ENCODE data around the gene FAM43B. TPM values are rescaled to one million over a fixed set of nuclear protein-coding genes. Genes with fewer than 3 reads are reported as not detected.
A peak's percentile ranks its signal among the peaks of the same experiment; 100 is the strongest.
"Not testable (repeated sequence)": the region's sequence is repeated elsewhere in the genome, so short reads cannot be mapped to it uniquely, and the experiment has no call there.

Gene FAM43B, protein sequence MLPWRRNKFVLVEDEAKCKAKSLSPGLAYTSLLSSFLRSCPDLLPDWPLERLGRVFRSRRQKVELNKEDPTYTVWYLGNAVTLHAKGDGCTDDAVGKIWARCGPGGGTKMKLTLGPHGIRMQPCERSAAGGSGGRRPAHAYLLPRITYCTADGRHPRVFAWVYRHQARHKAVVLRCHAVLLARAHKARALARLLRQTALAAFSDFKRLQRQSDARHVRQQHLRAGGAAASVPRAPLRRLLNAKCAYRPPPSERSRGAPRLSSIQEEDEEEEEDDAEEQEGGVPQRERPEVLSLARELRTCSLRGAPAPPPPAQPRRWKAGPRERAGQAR
- 0.08 TPM in 1 of 2 replicates, not detected in the other for total RNA-seq
- polyA plus RNA-seq (2012), result 0.19 TPM

- peak; percentile 22 for DNase-seq (ENCODE audit: low read depth)
These were observed at the start of gene FAM43B for GRCh38 chr1:20551945-20552727. Gene FAM43B, plus strand, starts transcription at chr1:20552573. Its CDS starts 401 bp downstream, at chr1:20552974.

DNA sequence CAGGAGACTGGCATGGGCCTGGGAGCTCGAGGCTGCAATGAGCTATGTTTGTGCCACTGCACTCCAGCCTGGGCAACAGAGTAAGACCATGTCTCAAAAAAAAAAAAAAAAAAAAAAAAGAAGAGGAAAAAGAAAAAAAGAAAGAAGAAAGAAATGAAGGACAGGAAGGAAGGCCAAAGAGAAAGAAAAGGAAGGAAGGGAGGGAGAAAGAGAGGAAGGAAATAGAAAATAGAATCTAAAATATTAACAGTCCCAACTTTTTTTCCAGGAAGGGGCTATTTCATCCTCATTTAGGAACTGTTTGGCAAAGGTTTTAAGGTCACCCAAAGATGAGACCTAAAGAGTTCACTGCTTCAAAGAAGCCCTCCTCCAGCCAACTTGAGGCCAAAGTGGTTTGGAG, 46.9 kb upstream of the FAM43B start:
- no peak for DNase-seq (ENCODE audit: low read depth)

DNA sequence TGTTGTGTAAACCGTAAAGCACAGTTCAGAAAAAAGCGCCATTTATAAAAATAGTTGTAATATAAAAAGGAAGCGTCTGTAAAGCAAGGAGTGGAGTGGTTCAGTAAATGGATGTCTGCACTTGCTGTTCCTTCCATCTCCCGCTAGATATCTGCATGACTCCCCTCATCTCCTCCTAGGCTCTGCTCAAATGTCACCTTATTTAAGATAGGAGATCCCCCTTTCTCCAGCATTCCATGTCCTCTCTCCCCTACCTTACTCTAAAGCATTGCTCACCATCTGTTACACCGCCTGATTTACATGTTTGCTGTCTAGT, 45.2 kb upstream of the FAM43B start:
- no peak for DNase-seq (ENCODE audit: low read depth)

DNA sequence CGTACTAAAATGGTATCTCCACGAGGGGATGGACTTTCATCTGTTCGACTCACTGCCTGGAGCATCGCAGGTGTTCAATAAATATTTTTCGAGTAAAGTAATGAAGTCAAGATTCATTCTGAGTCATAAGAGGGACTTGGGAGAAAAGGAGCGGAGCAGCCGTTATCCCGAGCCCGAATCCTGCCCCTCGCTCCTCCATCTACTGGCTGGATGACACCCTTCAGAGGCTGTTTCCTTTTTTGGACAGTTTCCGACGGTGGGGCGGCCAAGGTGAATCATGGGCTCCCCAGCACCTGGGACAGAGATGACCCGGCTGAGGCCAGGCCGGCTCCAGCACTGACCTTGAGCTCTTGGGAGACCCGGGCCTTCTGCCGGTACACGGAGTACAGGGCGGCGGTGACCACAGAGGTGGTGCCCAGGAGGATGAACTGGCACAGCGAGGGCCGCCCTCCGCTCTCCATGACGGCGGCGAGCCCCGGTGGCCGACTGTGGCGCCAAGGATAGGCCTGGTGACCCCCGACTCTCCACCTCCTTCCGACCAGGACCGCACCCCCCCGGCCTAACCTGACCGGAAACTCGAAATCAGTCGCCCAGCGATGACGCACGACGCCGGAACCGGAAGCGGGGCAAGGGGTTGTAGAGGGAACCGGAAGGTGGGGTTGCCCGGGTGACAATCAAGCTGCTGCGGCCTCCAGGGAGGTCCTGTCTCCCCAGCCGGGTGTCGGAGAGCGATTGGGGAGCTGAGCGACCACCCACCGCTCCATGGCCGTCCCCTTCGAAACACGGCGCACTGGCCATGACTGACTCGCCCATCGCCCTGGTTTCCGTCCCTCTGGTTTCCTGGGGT, 44.6 kb upstream of the FAM43B start, which contains the start of gene MUL1:
TSS of gene MUL1 (minus strand) at position 588 of the 847 bp plus-strand sequence. CDS start at position 461, 127 bp downstream.
- peak; percentile 95 for DNase-seq (ENCODE audit: low read depth)

DNA sequence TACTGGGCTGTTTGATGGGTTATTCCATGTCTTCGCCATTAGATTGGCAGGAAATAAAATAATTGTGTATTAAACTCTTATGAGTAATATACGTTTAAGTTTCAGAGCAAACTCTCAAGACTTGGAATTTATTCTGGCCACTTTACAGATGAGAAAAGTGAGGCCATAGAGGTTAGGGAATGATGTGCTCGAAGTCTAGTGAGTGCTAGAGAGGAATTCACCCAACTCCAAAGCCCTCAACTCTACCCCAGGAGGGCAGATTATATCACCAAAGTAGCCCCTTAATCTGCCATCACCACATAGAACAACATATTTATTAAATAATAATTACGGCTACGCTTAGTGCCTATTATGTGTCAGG, 44.0 kb upstream of the FAM43B start:
- no peak for DNase-seq (ENCODE audit: low read depth)

DNA sequence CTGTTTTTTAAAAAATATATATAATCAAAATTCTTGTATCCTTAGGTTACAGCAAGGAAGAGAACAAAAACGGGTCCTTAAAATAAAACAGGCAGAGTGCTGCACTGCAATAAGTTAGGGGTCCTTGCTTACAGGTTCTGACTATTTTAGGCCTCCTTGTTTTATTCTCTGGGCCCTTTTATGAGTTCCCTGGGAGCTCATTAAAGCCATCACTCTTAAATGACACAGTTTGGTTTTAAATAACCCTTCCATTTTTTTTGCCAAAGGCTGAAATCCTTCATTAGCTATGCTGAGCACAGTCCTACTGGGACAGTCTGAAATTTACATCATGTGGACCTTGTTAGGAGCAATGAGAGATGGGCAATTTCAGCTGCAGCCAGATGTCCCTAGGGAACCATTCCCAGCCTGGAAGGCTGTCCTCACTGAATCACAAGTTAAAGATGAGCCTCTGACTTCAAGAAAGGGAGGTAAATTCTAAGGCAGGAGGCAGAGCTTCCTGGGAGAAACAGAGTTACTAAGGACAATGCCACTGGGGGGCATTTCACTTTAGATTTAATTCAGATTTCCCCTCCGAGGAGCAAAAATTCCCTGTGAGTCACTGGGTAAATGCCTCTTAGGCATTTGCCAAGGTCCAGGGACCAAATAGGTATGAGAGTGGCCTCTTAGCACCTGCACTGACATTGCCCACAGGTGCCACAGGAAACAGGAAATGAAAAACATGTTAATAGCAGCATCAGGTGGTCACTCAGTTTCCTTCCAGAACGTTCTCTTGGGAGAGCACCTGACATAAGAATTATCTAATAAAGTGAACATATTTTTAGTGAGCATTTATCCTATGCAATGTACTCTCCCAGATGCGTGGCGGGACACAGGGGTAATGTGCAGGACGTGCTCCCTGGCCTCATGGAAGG, 40.6 kb upstream of the FAM43B start:
- peak; percentile 8 for DNase-seq (ENCODE audit: low read depth)

GRCh38 chr1:20519609-20520262, 32.6 kb upstream of the FAM43B start:
- DNase-seq (ENCODE audit: low read depth), result not testable (repeated sequence)

DNA sequence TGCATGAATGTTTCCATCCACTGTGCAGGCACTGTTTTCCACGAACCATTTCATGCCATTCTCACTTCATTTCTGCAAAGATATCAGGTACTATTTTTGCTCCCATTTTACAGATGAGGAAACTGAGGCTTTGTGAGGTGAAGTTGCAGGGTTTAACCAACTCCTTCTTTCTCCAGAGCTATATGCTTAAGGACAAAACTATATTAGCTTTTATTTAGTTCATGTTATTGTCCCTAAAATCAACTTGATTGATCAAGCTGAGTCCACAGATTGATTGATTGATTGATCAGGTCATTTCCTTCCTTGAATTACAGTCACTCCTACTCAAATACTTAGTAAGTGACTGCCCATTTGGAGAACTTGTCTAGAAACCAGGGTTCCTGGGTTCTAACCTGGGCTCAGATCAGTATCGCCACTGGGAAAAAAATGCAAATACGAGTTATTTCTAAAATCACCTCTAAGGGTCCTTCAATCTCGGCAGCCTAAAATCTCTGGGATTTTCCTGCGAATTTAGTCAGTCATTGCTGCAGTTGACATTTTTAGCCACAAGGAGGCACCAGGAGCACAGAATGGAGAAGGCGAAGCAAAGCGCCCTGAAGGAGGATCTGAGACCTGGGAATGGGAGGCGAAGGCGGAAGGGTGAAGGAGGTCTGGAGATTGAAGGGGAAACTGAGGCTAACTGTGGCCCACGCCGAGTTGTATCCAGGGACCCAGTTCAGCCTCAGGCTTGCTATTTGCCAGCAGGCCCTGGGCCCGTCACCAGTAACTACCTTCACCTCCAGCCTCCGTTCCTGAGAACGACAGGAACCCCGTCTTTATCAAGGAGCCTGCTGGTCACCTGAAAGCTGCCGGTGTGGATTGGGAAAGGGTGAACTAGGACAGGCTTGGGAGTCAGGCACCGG, 30.2 kb upstream of the FAM43B start:
- peak; percentile 81 for DNase-seq (ENCODE audit: low read depth)

- no peak for DNase-seq (ENCODE audit: low read depth)
These were observed 26.1 kb upstream of the FAM43B start for GRCh38 chr1:20526267-20526666.

DNA sequence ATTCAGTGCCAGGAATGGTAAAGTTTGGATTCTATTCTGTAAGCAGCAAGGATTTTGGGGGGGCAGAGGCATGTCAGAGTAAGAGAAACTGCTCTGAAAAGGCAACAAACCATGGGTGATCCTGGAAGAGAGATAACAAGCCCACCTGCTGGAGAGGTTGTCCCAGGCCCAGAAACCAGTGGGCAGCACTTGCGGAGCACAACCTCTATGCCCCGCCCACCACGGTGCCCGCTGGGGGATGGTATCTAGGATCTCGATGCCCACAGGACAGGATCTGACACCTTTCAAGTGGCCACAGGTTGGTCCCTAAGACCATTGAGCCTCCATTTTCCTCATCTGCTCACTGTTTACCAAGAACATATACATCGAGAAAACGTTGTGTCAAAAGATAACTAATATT, 24.2 kb upstream of the FAM43B start:
- no peak for DNase-seq (ENCODE audit: low read depth)

DNA sequence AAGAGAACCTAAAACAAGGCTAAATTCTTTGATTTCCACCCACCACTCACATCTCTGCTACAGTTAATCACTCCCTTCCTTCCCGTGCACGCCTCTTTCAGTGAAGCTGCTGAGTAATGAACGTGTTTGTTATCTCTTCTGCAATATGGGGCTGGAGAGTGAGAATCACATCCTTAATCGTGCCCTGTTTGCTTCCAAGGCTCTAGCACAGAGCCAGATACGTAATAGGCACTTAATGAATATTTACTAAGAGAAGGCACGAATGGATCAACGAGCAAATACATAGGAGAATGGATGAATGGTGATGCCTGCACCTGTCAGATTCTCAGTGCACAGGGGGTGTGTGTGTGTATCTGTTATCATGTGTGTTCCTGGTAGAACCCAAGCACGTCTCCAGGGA, 22.1 kb upstream of the FAM43B start:
- no peak for DNase-seq (ENCODE audit: low read depth)

DNA sequence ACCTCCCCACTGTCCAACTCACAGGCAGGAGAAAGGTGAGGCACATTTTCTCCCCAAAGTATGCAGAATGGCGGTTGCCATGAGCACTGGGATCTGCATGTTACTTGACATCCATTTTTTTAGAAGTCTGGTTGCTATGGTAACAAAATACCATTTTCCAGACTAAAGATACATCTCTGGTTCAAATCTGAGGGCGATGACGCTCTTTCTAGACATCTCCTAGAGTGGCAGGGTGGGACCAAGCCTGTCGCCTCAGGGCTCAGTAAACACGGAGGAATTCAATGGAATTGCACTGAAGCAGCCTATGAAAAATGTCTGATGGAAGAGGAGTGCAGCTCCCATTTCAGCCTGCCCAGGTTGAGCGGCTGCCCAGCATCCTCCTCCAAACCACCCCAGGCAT, 21.5 kb upstream of the FAM43B start:
- no peak for DNase-seq (ENCODE audit: low read depth)

DNA sequence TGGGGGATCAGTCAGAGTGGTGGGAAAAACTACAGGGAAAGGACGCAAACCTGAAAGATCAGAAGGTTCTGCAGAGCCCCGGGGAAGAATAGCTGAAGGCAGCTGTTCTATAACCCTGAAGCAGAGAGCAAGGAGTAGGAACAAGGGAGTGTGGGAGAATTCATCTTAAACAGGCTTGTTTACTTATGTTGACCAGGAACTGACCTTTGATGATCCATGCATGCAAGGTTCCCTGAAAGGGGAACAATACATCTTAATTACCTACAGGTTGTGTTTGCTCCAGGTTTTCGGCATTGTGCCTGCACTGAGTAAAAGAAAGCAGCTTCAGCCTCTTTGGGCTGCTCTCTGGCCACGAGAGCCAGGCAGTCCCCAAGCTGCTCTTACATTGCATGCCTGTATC, 18.7 kb upstream of the FAM43B start:
- no peak for DNase-seq (ENCODE audit: low read depth)

- no peak for DNase-seq (ENCODE audit: low read depth)
These were observed 17.5 kb upstream of the FAM43B start for GRCh38 chr1:20534659-20535417.

DNA sequence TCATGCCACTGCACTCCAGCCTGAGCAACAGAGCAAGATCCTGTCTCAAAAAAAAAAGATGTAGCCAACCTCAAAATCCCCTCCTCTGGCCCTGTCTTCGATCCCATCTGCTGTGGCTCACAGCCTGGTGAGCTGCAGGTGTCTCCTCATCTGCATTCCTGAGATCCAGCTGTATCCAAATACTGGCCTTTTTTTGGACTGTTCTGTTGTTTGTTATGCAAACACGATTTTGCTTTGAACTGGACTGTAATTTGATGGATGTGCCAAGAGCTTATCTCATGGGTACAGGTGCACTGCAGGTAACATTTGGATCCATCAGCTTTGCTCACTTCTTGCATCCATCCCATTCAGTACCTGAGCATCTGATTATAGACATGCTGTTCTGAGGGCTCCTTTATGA, 14.1 kb upstream of the FAM43B start:
- no peak for DNase-seq (ENCODE audit: low read depth)

GRCh38 chr1:20538760-20539551, 13.4 kb upstream of the FAM43B start:
- DNase-seq (ENCODE audit: low read depth), result no peak

DNA sequence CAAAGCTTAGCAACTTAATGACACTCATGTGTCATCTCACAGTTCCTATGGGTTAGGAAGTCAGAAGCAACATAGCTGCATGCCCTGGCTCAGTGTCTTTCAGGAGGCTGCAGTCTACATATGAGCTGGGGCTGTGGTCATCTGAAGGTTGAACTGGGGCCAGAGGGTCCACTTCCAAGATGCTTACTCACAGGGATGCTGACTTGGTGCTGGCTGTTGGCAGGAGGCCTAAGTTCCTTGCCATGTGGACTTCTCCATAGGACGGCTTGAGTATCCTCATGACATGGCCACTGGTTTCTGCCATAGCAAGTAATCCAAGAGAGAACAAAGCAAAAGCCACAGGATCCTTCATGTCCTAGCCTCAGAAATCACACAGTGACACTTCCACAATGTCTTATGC, 12.1 kb upstream of the FAM43B start:
- DNase-seq (ENCODE audit: low read depth), result no peak

DNA sequence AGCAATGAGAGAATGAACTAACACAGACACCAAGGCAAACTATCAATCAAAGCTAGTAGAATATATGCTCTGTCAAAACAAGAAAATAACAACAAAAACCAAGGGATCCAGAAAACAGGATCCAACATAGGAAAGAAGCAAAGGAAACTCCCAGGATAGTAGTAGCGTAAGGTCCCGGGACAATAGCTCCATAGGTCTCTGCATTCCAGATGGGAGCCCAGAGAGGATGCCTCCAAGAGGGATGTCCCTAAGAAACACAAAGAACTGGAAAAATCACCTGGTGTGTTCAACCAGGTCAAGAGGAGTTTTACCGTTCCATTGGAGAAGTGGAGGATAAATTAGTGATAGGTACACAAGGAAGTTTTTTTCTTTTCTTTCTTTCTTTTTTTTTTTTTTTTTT, 5.7 kb upstream of the FAM43B start:
- no peak for DNase-seq (ENCODE audit: low read depth)

Data from myocyte (in vitro differentiated cells).